BLaER1 treated with 17β-estradiol and CSF1 and Interleukin-3, amounts not matched to agents 10 nM and 100 nM (cell line): Measurements from ENCODE around the gene LTB4R.

Source experiments
- H3K27ac ChIP-seq, 11 experiments: shearing (Covaris generic); formaldehyde crosslinking; 2 replicates each; pipeline ENCODE4 v1.8.1; 2022
- H3K27me3 ChIP-seq, 11 experiments: shearing (Covaris generic); formaldehyde crosslinking; 2 replicates each; pipeline ENCODE4 v1.8.1; 2022
- H3K36me3 ChIP-seq, 11 experiments: shearing (Covaris generic); formaldehyde crosslinking; 2 replicates each; pipeline ENCODE4 v1.8.1; 2022
- H3K4me1 ChIP-seq, 10 experiments: shearing (Covaris generic); formaldehyde crosslinking; 2 replicates each; pipeline ENCODE4 v1.8.1; 2022
- H3K4me2 ChIP-seq, 11 experiments: shearing (Covaris generic); formaldehyde crosslinking; 2 replicates each; pipeline ENCODE4 v1.8.1; 2022
- H3K4me3 ChIP-seq, 10 experiments: shearing (Covaris generic); formaldehyde crosslinking; 2 replicates each; pipeline ENCODE4 v1.8.1; 2022
- H3K9ac ChIP-seq, 11 experiments: shearing (Covaris generic); formaldehyde crosslinking; 2 replicates each; pipeline ENCODE4 v1.8.1; 2022
- H3K9me3 ChIP-seq, 11 experiments: shearing (Covaris generic); formaldehyde crosslinking; replicated peaks in 1 of 11; 2 replicates each; pipeline ENCODE4 v1.8.1; 2022
- H4K20me1 ChIP-seq, 11 experiments: shearing (Covaris generic); formaldehyde crosslinking; 2 replicates each; pipeline ENCODE4 v1.8.1; 2022
- Cebpa-rat ChIP-seq, 11 experiments: shearing (Covaris generic); IDR thresholded peaks; 2 replicates each; pipeline ENCODE4 v1.8.1; 2022

Gene LTB4R

GRCh38 chr14:24356208-24356607 is 44.9 kb downstream of the LTB4R start:
- Histone ChIP-seq H3K4me1 (peaks cover 0 to 40% (median 9%) of the 10 kb centered on the region in 10 experiments; a peak in 15 of 20 replicates), H3K27me3 (no peaks in the 10 kb centered on the region), H3K4me3 (no peak overlapping the region), H3K9me3 (no peaks in the 10 kb centered on the region), H4K20me1 (no peaks in the 10 kb centered on the region), H3K4me2 (no peak overlapping the region), H3K27ac (no peak overlapping the region), H3K36me3 (no peaks in the 10 kb centered on the region), H3K9ac (no peak overlapping the region)
- no peak for TF ChIP-seq Cebpa-rat (IDR thresholded peaks at IDR 0.05)

- Histone ChIP-seq H3K4me1 (peaks cover 5 to 25% (median 9%) of the 10 kb centered on the region in 10 experiments), H4K20me1 (no peaks in the 10 kb centered on the region), H3K9me3 (no peaks in the 10 kb centered on the region), H3K27me3 (no peaks in the 10 kb centered on the region), H3K36me3 (no peaks in the 10 kb centered on the region), H3K4me3 (no peak overlapping the region), H3K4me2 (no peak overlapping the region), H3K9ac (no peak overlapping the region), H3K27ac (no peak overlapping the region)
- TF ChIP-seq Cebpa-rat (IDR thresholded peaks at IDR 0.05) = no peak
Observed at GRCh38 chr14:24360281-24360680, 49.0 kb downstream of the LTB4R start.

- H3K9ac ChIP-seq = no peak overlapping the region
- H3K36me3 ChIP-seq = no peaks in the 10 kb centered on the region
- no peaks in the 10 kb centered on the region for H3K27me3 ChIP-seq
- no peak overlapping the region for H3K4me3 ChIP-seq
- H3K4me2 ChIP-seq = peak overlapping the region in 3 of 11 experiments; percentile 20 to 43 (median 30); a peak in 6 of 22 replicates
- no peak overlapping the region for H3K27ac ChIP-seq
- no peaks in the 10 kb centered on the region for H4K20me1 ChIP-seq
- no peaks in the 10 kb centered on the region for H3K9me3 ChIP-seq
- no peak for TF ChIP-seq Cebpa-rat (IDR thresholded peaks at IDR 0.05)
- H3K4me1 ChIP-seq = peaks cover 9 to 30% (median 19%) of the 10 kb centered on the region in 10 experiments
Observed at GRCh38 chr14:24361326-24361725, 50.0 kb downstream of the LTB4R start.

GRCh38 chr14:24362241-24362960 is 51.1 kb downstream of the LTB4R start:
- no peak for TF ChIP-seq Cebpa-rat (IDR thresholded peaks at IDR 0.05)
- Histone ChIP-seq H4K20me1 (no peaks in the 10 kb centered on the region), H3K4me2 (peak overlapping the region in 1 of 11 experiments; percentile 30; a peak in 1 of 22 replicates), H3K9me3 (no peaks in the 10 kb centered on the region), H3K4me1 (peaks cover 9 to 39% (median 26%) of the 10 kb centered on the region in 10 experiments), H3K27ac (no peak overlapping the region), H3K27me3 (no peaks in the 10 kb centered on the region), H3K9ac (no peak overlapping the region), H3K36me3 (no peaks in the 10 kb centered on the region), H3K4me3 (no peak overlapping the region)

GRCh38 chr14:24363401-24363800 is 52.1 kb downstream of the LTB4R start:
- no peaks in the 10 kb centered on the region for H3K27me3 ChIP-seq
- no peaks in the 10 kb centered on the region for H3K9me3 ChIP-seq
- peaks cover 9 to 47% (median 29%) of the 10 kb centered on the region in 10 experiments for H3K4me1 ChIP-seq
- H3K27ac ChIP-seq = no peak overlapping the region
- no peak overlapping the region for H3K4me2 ChIP-seq
- no peaks in the 10 kb centered on the region for H4K20me1 ChIP-seq
- H3K36me3 ChIP-seq = no peaks in the 10 kb centered on the region
- no peak overlapping the region for H3K9ac ChIP-seq
- no peak overlapping the region for H3K4me3 ChIP-seq
- TF ChIP-seq Cebpa-rat (IDR thresholded peaks at IDR 0.05) = no peak

GRCh38 chr14:24364841-24365240 is 53.5 kb downstream of the LTB4R start:
- Histone ChIP-seq H3K4me2 (peak overlapping the region in 10 of 11 experiments; percentile 6 to 99 (median 92); a peak in 18 of 22 replicates), H3K4me3 (no peak overlapping the region)
- no peak for TF ChIP-seq Cebpa-rat (IDR thresholded peaks at IDR 0.05)

GRCh38 chr14:24365600-24366412 is 54.5 kb downstream of the LTB4R start:
- Histone ChIP-seq H4K20me1 (peaks cover 0 to 4% (median 0%) of the 10 kb centered on the region in 11 experiments; a peak in 1 of 22 replicates), H3K9me3 (no peaks in the 10 kb centered on the region), H3K36me3 (peaks cover 0 to 8% (median 0%) of the 10 kb centered on the region in 11 experiments; a peak in 6 of 22 replicates), H3K4me3 (peak overlapping the region; percentile 55 to 94 (median 78); a peak in 18 of 20 replicates), H3K27me3 (no peaks in the 10 kb centered on the region), H3K27ac (peak overlapping the region; percentile 62 to 96 (median 87); a peak in 20 of 22 replicates), H3K4me1 (peaks cover 29 to 55% (median 44%) of the 10 kb centered on the region in 10 experiments), H3K4me2 (peak overlapping the region; percentile 84 to 99 (median 94)), H3K9ac (peak overlapping the region; percentile 75 to 94 (median 84))
- TF ChIP-seq Cebpa-rat (IDR thresholded peaks at IDR 0.05) = no peak

More at GRCh38 chr14:24364841-24365240, 53.5 kb downstream of the LTB4R start:
- Histone ChIP-seq H3K27ac (no peak overlapping the region), H3K36me3 (peaks cover 0 to 1% (median 0%) of the 10 kb centered on the region in 11 experiments; a peak in 2 of 22 replicates), H3K4me1 (peaks cover 20 to 51% (median 40%) of the 10 kb centered on the region in 10 experiments), H4K20me1 (peaks cover 0 to 1% (median 0%) of the 10 kb centered on the region in 11 experiments; a peak in 1 of 22 replicates), H3K9me3 (no peaks in the 10 kb centered on the region), H3K9ac (no peak overlapping the region), H3K27me3 (no peaks in the 10 kb centered on the region)

GRCh38 chr14:24366413-24366720 is 55.1 kb downstream of the LTB4R start:
- Histone ChIP-seq H3K4me2 (peak overlapping the region; percentile 84 to 99 (median 94)), H3K27ac (peak overlapping the region; percentile 62 to 96 (median 87); a peak in 21 of 22 replicates), H3K27me3 (no peaks in the 10 kb centered on the region), H4K20me1 (peaks cover 0 to 4% (median 0%) of the 10 kb centered on the region in 11 experiments; a peak in 1 of 22 replicates), H3K4me1 (peaks cover 29 to 54% (median 43%) of the 10 kb centered on the region in 10 experiments), H3K9me3 (no peaks in the 10 kb centered on the region), H3K4me3 (peak overlapping the region; percentile 55 to 94 (median 78)), H3K36me3 (peaks cover 0 to 13% (median 1%) of the 10 kb centered on the region in 11 experiments; a peak in 8 of 22 replicates), H3K9ac (peak overlapping the region; percentile 75 to 94 (median 84))
- TF ChIP-seq Cebpa-rat (IDR thresholded peaks at IDR 0.05) = no peak
